WTC11 (cell line): ENCODE results near the gene RGL4. TPM values are rescaled to one million over a fixed set of nuclear protein-coding genes. Genes with fewer than 3 reads are reported as not detected.

ENCODE experiments used
- ATAC-seq: fragments of 200-7000 bp; cut with Tn5 transposase; 2 replicates; pipeline ENCODE4 v1.10.0; 2021; ENCODE audit warnings: mild to moderate bottlenecking, moderate library complexity
- CTCF ChIA-PET: fragments of 300-600 bp; sonication (Branson Sonifier 250); formaldehyde crosslinking; loops from one replicate; lab custom pipeline; 2021; ENCODE audit warnings: antibody characterized with exemption; lab: Charles Lee
- POLR2A ChIA-PET: fragments of 350-600 bp; sonication (Branson Sonifier 250); formaldehyde crosslinking; loops from one replicate; lab custom pipeline; 2021; ENCODE audit warnings: antibody characterized with exemption; lab: Charles Lee
- DNase-seq: peaks from one replicate; pipeline ENCODE4 v3.0.0; 2021; ENCODE audit warnings: low spot score
- H3K27ac Mint-ChIP-seq: 2 replicates; pipeline ENCODE4 v1.8.0; 2021; ENCODE audit warnings: mixed read lengths
- H3K27me3 Mint-ChIP-seq: 2 replicates; pipeline ENCODE4 v1.8.0; 2021; ENCODE audit warnings: low read depth, mild to moderate bottlenecking, moderate library complexity, mixed read lengths
- H3K36me3 Mint-ChIP-seq: 2 replicates; pipeline ENCODE4 v1.8.0; 2021; ENCODE audit warnings: mixed read lengths
- H3K4me1 Mint-ChIP-seq: 2 replicates; pipeline ENCODE4 v1.8.0; 2022; ENCODE audit warnings: mixed read lengths
- H3K4me3 Mint-ChIP-seq: 2 replicates; pipeline ENCODE4 v1.8.0; 2021; ENCODE audit warnings: mild to moderate bottlenecking, moderate library complexity, mixed read lengths
- H3K9me3 Mint-ChIP-seq: 2 replicates; pipeline ENCODE4 v1.8.0; 2021; ENCODE audit warnings: mixed read lengths
- ATF2 ChIP-seq: sonication (generic); formaldehyde crosslinking; IDR thresholded peaks from 2 replicates; pipeline ENCODE4 v1.8.1; 2022; ENCODE audit warnings: low read depth, missing genetic modification reagents, borderline replicate concordance
- CBFB ChIP-seq: sonication (generic); formaldehyde crosslinking; IDR thresholded peaks from 2 replicates; pipeline ENCODE4 v1.8.1; 2022; ENCODE audit warnings: mild to moderate bottlenecking, low read depth, missing genetic modification reagents
- E2F1 ChIP-seq: sonication (generic); formaldehyde crosslinking; IDR thresholded peaks from 2 replicates; pipeline ENCODE4 v1.8.0; 2022; ENCODE audit warnings: mild to moderate bottlenecking, missing genetic modification reagents
- EMX1 ChIP-seq: fragments of 250-450 bp; sonication (Bioruptor Pico); IDR thresholded peaks from 2 replicates; pipeline ENCODE4 v1.8.0; 2021; ENCODE audit warnings: mild to moderate bottlenecking
- FOXP4 ChIP-seq: sonication (generic); formaldehyde crosslinking; IDR thresholded peaks from 2 replicates; pipeline ENCODE4 v1.8.0; 2022; ENCODE audit warnings: mild to moderate bottlenecking, missing genetic modification reagents
- GRHL2 ChIP-seq: fragments of 250-450 bp; sonication (Bioruptor Pico); IDR thresholded peaks from 2 replicates; pipeline ENCODE4 v1.8.0; 2022; ENCODE audit warnings: mild to moderate bottlenecking, moderate library complexity; ENCODE audit not compliant: insufficient replicate concordance, severe bottlenecking
- GTF2I ChIP-seq: fragments of 250-450 bp; sonication (Bioruptor Pico); conservative IDR thresholded peaks from 2 replicates; pipeline ENCODE4 v1.4.0; 2021; ENCODE audit warnings: mild to moderate bottlenecking
- IRF1 ChIP-seq: sonication (generic); formaldehyde crosslinking; IDR thresholded peaks from 2 replicates; pipeline ENCODE4 v1.8.0; 2023; ENCODE audit warnings: missing genetic modification reagents
- JUN ChIP-seq: sonication (generic); formaldehyde crosslinking; IDR thresholded peaks from 2 replicates; pipeline ENCODE4 v1.8.0; 2023; ENCODE audit warnings: mild to moderate bottlenecking, missing genetic modification reagents
- NR3C1 ChIP-seq: sonication (generic); formaldehyde crosslinking; conservative IDR thresholded peaks from 2 replicates; pipeline ENCODE4 v1.8.1; 2023; ENCODE audit warnings: low read depth, mild to moderate bottlenecking, missing genetic modification reagents
- PREB ChIP-seq: sonication (generic); formaldehyde crosslinking; IDR thresholded peaks from 2 replicates; pipeline ENCODE4 v1.8.1; 2022; ENCODE audit warnings: mild to moderate bottlenecking, missing genetic modification reagents, moderate library complexity, borderline replicate concordance
- RELA ChIP-seq: sonication (generic); formaldehyde crosslinking; IDR thresholded peaks from 2 replicates; pipeline ENCODE4 v1.8.1; 2022; ENCODE audit warnings: missing genetic modification reagents, mild to moderate bottlenecking, borderline replicate concordance
- RORB ChIP-seq: fragments of 250-450 bp; sonication (Bioruptor Pico); IDR thresholded peaks from 2 replicates; pipeline ENCODE4 v1.9.0; 2021; ENCODE audit warnings: mild to moderate bottlenecking
- SMAD3 ChIP-seq: sonication (generic); formaldehyde crosslinking; IDR thresholded peaks from 2 replicates; pipeline ENCODE4 v1.8.0; 2022; ENCODE audit warnings: missing genetic modification reagents, mild to moderate bottlenecking, borderline replicate concordance
- SP1 ChIP-seq: sonication (generic); formaldehyde crosslinking; conservative IDR thresholded peaks from 2 replicates; pipeline ENCODE4 v1.8.1; 2022; ENCODE audit warnings: missing genetic modification reagents
- TCF7 ChIP-seq: sonication (generic); formaldehyde crosslinking; IDR thresholded peaks from 2 replicates; pipeline ENCODE4 v1.8.0; 2022; ENCODE audit warnings: mild to moderate bottlenecking, low read depth, missing genetic modification reagents, moderate library complexity
- ZNF232 ChIP-seq: sonication (generic); formaldehyde crosslinking; IDR thresholded peaks from 2 replicates; pipeline ENCODE4 v1.8.0; 2022; ENCODE audit warnings: mild to moderate bottlenecking, missing genetic modification reagents
- ZNF396 ChIP-seq: fragments of 250-450 bp; sonication (Bioruptor Pico); IDR thresholded peaks from 2 replicates; pipeline ENCODE4 v1.8.0; 2021; ENCODE audit warnings: mild to moderate bottlenecking, moderate library complexity, borderline replicate concordance
- ZNF416 ChIP-seq: fragments of 250-450 bp; sonication (Bioruptor Pico); IDR thresholded peaks from 2 replicates; pipeline ENCODE4 v1.9.0; 2021; ENCODE audit warnings: mild to moderate bottlenecking, inconsistent platforms
- ZNF425 ChIP-seq: fragments of 250-450 bp; sonication (Bioruptor Pico); conservative IDR thresholded peaks from 2 replicates; pipeline ENCODE4 v1.9.0; 2021; ENCODE audit warnings: mild to moderate bottlenecking
- ZNF512 ChIP-seq: sonication (generic); formaldehyde crosslinking; IDR thresholded peaks from 2 replicates; pipeline ENCODE4 v1.8.1; 2022; ENCODE audit warnings: missing genetic modification reagents, borderline replicate concordance
- ZNF671 ChIP-seq: fragments of 250-450 bp; sonication (Bioruptor Pico); IDR thresholded peaks from 2 replicates; pipeline ENCODE4 v1.8.0; 2021; ENCODE audit warnings: mild to moderate bottlenecking
- ZSCAN18 ChIP-seq: fragments of 250-450 bp; sonication (Bioruptor Pico); IDR thresholded peaks from 2 replicates; pipeline ENCODE4 v2.1.2; 2022; ENCODE audit warnings: mild to moderate bottlenecking, moderate library complexity
- total RNA-seq: library from RNA; stranded (reverse); gene quantifications from 3 replicates; pipeline ENCODE4 v1.2.3, GENCODE V29; 2021

Gene RGL4
- total RNA-seq, 1 experiment from 2014 or later, result not detected

- TF ChIP-seq FOXP4 (CRISPR knock-in tag) (no peak), ATF2 (no peak), SP1 (CRISPR knock-in tag) (no peak), ZNF396 (CRISPR knock-in tag) (no peak), RELA (CRISPR knock-in tag) (no peak), GRHL2 (CRISPR knock-in tag) (no peak), NR3C1 (CRISPR knock-in tag) (no peak), ZNF671 (CRISPR knock-in tag) (no peak), TCF7 (CRISPR knock-in tag) (no peak)
These were observed 53.7 kb downstream of the RGL4 start (continued) for GRCh38 chr22:23744485-23744884.

- H3K36me3 Mint-ChIP-seq, result peaks cover 19% of the 10 kb centered on the region
- H3K9me3 Mint-ChIP-seq, result no peaks in the 10 kb centered on the region
- no peak for DNase-seq
- no peak overlapping the region for H3K4me3 Mint-ChIP-seq
- ATAC-seq, result no peak
- ChIA-PET CTCF (interaction anchor here (1.2 kb wide), 1 partner anchor 23 kb away, joined by 3 read pairs; no protein-coding TSS in a partner anchor), POLR2A (interaction anchor here (0.7 kb wide), 1 partner anchor 28 kb away, joined by 4 read pairs; no protein-coding TSS in a partner anchor)
- no peaks in the 10 kb centered on the region for H3K27me3 Mint-ChIP-seq
- no peak overlapping the region for H3K27ac Mint-ChIP-seq
- peaks cover 12% of the 10 kb centered on the region for H3K4me1 Mint-ChIP-seq
- TF ChIP-seq SMAD3 (no peak), RORB (no peak), ZNF512 (CRISPR knock-in tag) (no peak), ZNF425 (CRISPR knock-in tag) (no peak), ZNF232 (CRISPR knock-in tag) (no peak), EMX1 (CRISPR knock-in tag) (no peak), ZNF416 (CRISPR knock-in tag) (no peak), CBFB (CRISPR knock-in tag) (no peak), FOXP4 (CRISPR knock-in tag) (no peak), IRF1 (CRISPR knock-in tag) (no peak), E2F1 (CRISPR knock-in tag) (no peak), JUN (CRISPR knock-in tag) (no peak), PREB (no peak), GTF2I (CRISPR knock-in tag) (no peak), TCF7 (CRISPR knock-in tag) (no peak), ZSCAN18 (no peak)
These were observed 55.0 kb downstream of the RGL4 start for GRCh38 chr22:23745791-23746190.
